VCaP (cell line): ENCODE data around the gene SH2D3A.

Source experiments
- H3K27ac ChIP-seq: fragments of 450-650 bp; 2 replicates; pipeline ENCODE4 v1.5.1; 2017
- CTCF ChIP-seq: fragments of 450-650 bp; conservative IDR thresholded peaks from 2 replicates; pipeline ENCODE4 v1.5.1; 2017; ENCODE audit warnings: mild to moderate bottlenecking, moderate library complexity

Gene SH2D3A

GRCh38 chr19:6733338-6734095 lies 33.7 kb downstream of the SH2D3A start:
- H3K27ac ChIP-seq: no peak overlapping the region
- TF ChIP-seq CTCF: no peak

GRCh38 chr19:6732803-6733337 lies 34.4 kb downstream of the SH2D3A start:
- TF ChIP-seq CTCF: no peak
- H3K27ac ChIP-seq: no peak overlapping the region

GRCh38 chr19:6731822-6732221 lies 35.4 kb downstream of the SH2D3A start:
- H3K27ac ChIP-seq: no peak overlapping the region
- TF ChIP-seq CTCF: no peak

- H3K27ac ChIP-seq: no peak overlapping the region
- no peak for TF ChIP-seq CTCF
Measured at GRCh38 chr19:6730941-6731670, 36.1 kb downstream of the SH2D3A start.

GRCh38 chr19:6730153-6730804 lies 37.0 kb downstream of the SH2D3A start:
- TF ChIP-seq CTCF: no peak
- H3K27ac ChIP-seq: no peak overlapping the region

- TF ChIP-seq CTCF: no peak
- H3K27ac ChIP-seq: no peak overlapping the region
Measured at GRCh38 chr19:6729573-6730152, 37.6 kb downstream of the SH2D3A start.

GRCh38 chr19:6728346-6728745 lies 38.9 kb downstream of the SH2D3A start:
- no peak for TF ChIP-seq CTCF
- H3K27ac ChIP-seq: no peak overlapping the region
